HG02623 (cell line): Measurements from ENCODE around the gene ADCY3.
"Not testable (repeated sequence)": the region's sequence is repeated elsewhere in the genome, so short reads cannot be mapped to it uniquely, and the experiment has no call there.

Experiments
- ATAC-seq: cut with Tn5 transposase; IDR thresholded peaks from one replicate; pipeline ENCODE4 v1.9.1; 2021; ENCODE audit warnings: moderate library complexity; ENCODE audit not compliant: unreplicated experiment

The ADCY3 gene

GRCh38 chr2:24852026-24852425 lies 68.0 kb downstream of the ADCY3 start:
- ATAC-seq: no peak

GRCh38 chr2:24850944-24851343 lies 69.1 kb downstream of the ADCY3 start:
- ATAC-seq: no peak

- ATAC-seq: no peak
These were observed 74.3 kb downstream of the ADCY3 start for GRCh38 chr2:24845691-24846090.

- no peak for ATAC-seq
These were observed 75.9 kb downstream of the ADCY3 start for GRCh38 chr2:24844023-24844685.

GRCh38 chr2:24843330-24843860 lies 76.6 kb downstream of the ADCY3 start:
- no peak for ATAC-seq

GRCh38 chr2:24842081-24843050 lies 77.7 kb downstream of the ADCY3 start:
- ATAC-seq: no peak

GRCh38 chr2:24840962-24841945 lies 78.8 kb downstream of the ADCY3 start:
- ATAC-seq: no peak

GRCh38 chr2:24840164-24840869 lies 79.7 kb downstream of the ADCY3 start:
- ATAC-seq: no peak

- ATAC-seq: no peak
These were observed 80.3 kb downstream of the ADCY3 start for GRCh38 chr2:24839729-24840128.

- no peak for ATAC-seq
These were observed 81.5 kb downstream of the ADCY3 start for GRCh38 chr2:24838541-24838940.

- ATAC-seq: no peak
These were observed 82.0 kb downstream of the ADCY3 start for GRCh38 chr2:24837996-24838513.

GRCh38 chr2:24836706-24837105 lies 83.3 kb downstream of the ADCY3 start:
- no peak for ATAC-seq

GRCh38 chr2:24836206-24836605 lies 83.8 kb downstream of the ADCY3 start:
- ATAC-seq: no peak

- not testable (repeated sequence) for ATAC-seq
These were observed 84.6 kb downstream of the ADCY3 start for GRCh38 chr2:24835411-24835810.

- no peak for ATAC-seq
These were observed 85.2 kb downstream of the ADCY3 start for GRCh38 chr2:24834733-24835395.

- no peak for ATAC-seq
These were observed 86.0 kb downstream of the ADCY3 start for GRCh38 chr2:24833821-24834732.

GRCh38 chr2:24832931-24833701 lies 86.9 kb downstream of the ADCY3 start:
- ATAC-seq: no peak
